Natural killer cell (primary cell): ENCODE measurements around the gene HNRNPD. TPM values are rescaled to one million over a fixed set of nuclear protein-coding genes. Genes with fewer than 3 reads are reported as not detected.
"Not testable (repeated sequence)": the region's sequence is repeated elsewhere in the genome, so short reads cannot be mapped to it uniquely, and the experiment has no call there.

Experiments used
- ATAC-seq, 3 donors: fragments of 150-1000 bp in 2 of 3; fragments of 200-7000 bp in 1 of 3; cut with Tn5 transposase; 1 replicate in 1 of 3; 2 replicates in 2 of 3; pipeline ENCODE4 v1.10.0; 2021; ENCODE audit warnings: mild to moderate bottlenecking in 2 of 3, moderate library complexity in 2 of 3
- DNase-seq, 2 donors: peaks; one replicate each; pipeline versions ENCODE4 v3.0.0 to v3.0.0-alpha.2; 2013 to 2021; ENCODE audit warnings: mixed read lengths in 1 of 2
- H3K27ac ChIP-seq: one replicate; pipeline ENCODE4 v1.5.1; 2013; ENCODE audit warnings: mild to moderate bottlenecking, low read length
- H3K27me3 ChIP-seq: one replicate; pipeline ENCODE4 v1.6.1; 2013; ENCODE audit warnings: low read length; ENCODE audit not compliant: control insufficient read depth, insufficient read depth
- H3K36me3 ChIP-seq: one replicate; pipeline ENCODE4 v1.6.1; 2013; ENCODE audit warnings: low read length; ENCODE audit not compliant: control insufficient read depth, insufficient read depth
- H3K4me1 ChIP-seq: one replicate; pipeline ENCODE4 v1.6.1; 2013; ENCODE audit warnings: low read length; ENCODE audit not compliant: control insufficient read depth, insufficient read depth
- H3K4me3 ChIP-seq: one replicate; pipeline ENCODE4 v1.5.1; 2013; ENCODE audit warnings: low read length
- H3K9me3 ChIP-seq: one replicate; pipeline ENCODE4 v1.6.1; 2013; ENCODE audit warnings: low read length; ENCODE audit not compliant: control insufficient read depth, insufficient read depth
- H3K27ac Mint-ChIP-seq, 2 donors: one replicate each; pipeline ENCODE4 v1.8.0; 2022; ENCODE audit warnings: mild to moderate bottlenecking in 2 of 2, mixed read lengths in 2 of 2, moderate library complexity in 1 of 2
- H3K27me3 Mint-ChIP-seq, 2 donors: one replicate each; pipeline ENCODE4 v1.8.0; 2022; ENCODE audit warnings: low read depth in 2 of 2, mixed read lengths in 2 of 2
- H3K36me3 Mint-ChIP-seq: one replicate; pipeline ENCODE4 v1.8.0; 2022; ENCODE audit warnings: mixed read lengths
- H3K4me1 Mint-ChIP-seq, 2 donors: one replicate each; pipeline ENCODE4 v1.8.0; 2022; ENCODE audit warnings: mixed read lengths in 2 of 2
- H3K4me3 Mint-ChIP-seq: one replicate; pipeline ENCODE4 v1.8.0; 2022; ENCODE audit warnings: mild to moderate bottlenecking, moderate library complexity, mixed read lengths
- H3K9me3 Mint-ChIP-seq, 2 donors: one replicate each; pipeline ENCODE4 v1.8.0; 2022; ENCODE audit warnings: mixed read lengths in 2 of 2
- WGBS: methylation state at CpG from one replicate; pipeline ENCODE4 v1.1.7; 2013; ENCODE audit warnings: missing lambda C conversion rate; ENCODE audit not compliant: insufficient coverage; 5-methylcytosine and 5-hydroxymethylcytosine counted together
- intact Hi-C: fragments of 100-400 bp; cut with micrococcal nuclease; formaldehyde crosslinking; loops from one replicate; pipeline ENCODE4 v1.14.2; 2022
- total RNA-seq, 4 donors: library from RNA; stranded (reverse); fragments of 120-200 nt in 1 of 4; gene quantifications; one replicate each; pipeline versions ENCODE4 v1.2.3 to v1.2.4, GENCODE V29; 2013 to 2022
- TF ChIP-seq, protein P1 (sequence below): fragments of 200-600 bp; IDR thresholded peaks from one replicate; pipeline ENCODE4 v1.8.0; 2022; ENCODE audit warnings: antibody characterized with exemption

Gene HNRNPD
- total RNA-seq, 3 donors from 2014 or later (not counting 1 experiment from before 2014, with no cell fraction given) = 225 to 285 (median 270) TPM

DNA sequence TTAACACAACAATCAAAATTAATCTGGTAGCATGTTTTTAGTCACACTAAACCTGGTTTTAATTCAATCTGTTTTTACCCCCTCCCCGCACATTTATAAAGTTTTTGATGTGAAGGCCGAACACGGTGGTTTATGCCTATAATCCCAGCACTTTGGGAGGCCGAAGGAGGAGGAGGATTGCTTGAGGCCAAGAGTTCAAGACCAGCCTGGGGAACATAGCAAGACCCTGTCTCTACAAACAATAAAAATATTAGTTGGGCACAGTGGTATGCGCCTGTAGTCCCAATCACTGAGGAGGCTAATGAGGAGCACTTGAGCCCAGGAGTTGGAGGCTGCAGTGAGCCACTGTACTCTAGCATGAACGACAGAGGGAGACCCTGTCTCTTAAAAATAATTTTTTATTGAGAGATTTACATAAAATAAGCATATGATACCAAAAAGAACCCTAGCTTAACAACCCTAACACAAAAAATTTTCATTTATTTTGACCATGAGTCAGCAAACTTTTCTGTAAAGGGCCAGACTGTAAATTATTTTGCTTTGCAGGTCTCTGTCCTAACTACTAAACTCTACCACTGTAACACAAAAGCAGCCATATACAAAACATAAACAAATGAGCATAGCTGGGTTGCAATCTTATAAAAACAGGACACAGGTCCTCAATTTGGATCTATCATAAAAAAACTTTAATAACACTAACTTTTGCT, 21.5 kb downstream of the HNRNPD start:
- WGBS = 98% methylated on average over 5 of the region's 6 CpGs
- H3K27me3 Mint-ChIP-seq = no peaks in the 10 kb centered on the region
- Histone ChIP-seq H3K36me3 (peaks cover 71% of the 10 kb centered on the region), H3K4me3 (no peak overlapping the region), H3K4me1 (no peaks in the 10 kb centered on the region), H3K9me3 (no peaks in the 10 kb centered on the region), H3K27me3 (no peaks in the 10 kb centered on the region), H3K27ac (no peak overlapping the region)
- peaks cover 55 to 57% of the 10 kb centered on the region in 2 donors for H3K4me1 Mint-ChIP-seq
- DNase-seq = no peak
- intact Hi-C loops = no loop called here
- peaks cover 21% of the 10 kb centered on the region for H3K36me3 Mint-ChIP-seq
- TF ChIP-seq, protein P1, sequence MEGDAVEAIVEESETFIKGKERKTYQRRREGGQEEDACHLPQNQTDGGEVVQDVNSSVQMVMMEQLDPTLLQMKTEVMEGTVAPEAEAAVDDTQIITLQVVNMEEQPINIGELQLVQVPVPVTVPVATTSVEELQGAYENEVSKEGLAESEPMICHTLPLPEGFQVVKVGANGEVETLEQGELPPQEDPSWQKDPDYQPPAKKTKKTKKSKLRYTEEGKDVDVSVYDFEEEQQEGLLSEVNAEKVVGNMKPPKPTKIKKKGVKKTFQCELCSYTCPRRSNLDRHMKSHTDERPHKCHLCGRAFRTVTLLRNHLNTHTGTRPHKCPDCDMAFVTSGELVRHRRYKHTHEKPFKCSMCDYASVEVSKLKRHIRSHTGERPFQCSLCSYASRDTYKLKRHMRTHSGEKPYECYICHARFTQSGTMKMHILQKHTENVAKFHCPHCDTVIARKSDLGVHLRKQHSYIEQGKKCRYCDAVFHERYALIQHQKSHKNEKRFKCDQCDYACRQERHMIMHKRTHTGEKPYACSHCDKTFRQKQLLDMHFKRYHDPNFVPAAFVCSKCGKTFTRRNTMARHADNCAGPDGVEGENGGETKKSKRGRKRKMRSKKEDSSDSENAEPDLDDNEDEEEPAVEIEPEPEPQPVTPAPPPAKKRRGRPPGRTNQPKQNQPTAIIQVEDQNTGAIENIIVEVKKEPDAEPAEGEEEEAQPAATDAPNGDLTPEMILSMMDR = no peak
- ATAC-seq = no peak
- H3K9me3 Mint-ChIP-seq = no peaks in the 10 kb centered on the region
- no peak overlapping the region for H3K4me3 Mint-ChIP-seq
- H3K27ac Mint-ChIP-seq = peak overlapping the region; percentile 84 to 86

DNA sequence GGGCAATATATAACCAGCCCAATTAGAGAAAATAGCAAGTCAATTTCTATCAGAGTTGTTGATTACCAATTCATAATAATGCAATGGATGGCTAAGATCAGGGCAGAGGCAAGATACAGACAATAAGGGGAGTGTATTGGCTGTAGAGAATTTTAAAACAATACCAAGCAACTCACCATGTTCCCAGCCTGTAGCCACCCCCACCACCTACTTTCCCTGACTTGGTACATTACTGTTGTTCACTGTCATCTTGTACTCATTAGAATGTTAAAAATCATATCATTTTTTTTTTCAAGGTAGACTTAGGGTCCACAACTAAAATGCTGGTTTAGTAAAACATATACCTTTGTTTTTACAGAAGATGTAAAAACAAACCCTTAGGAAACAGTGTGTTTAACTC, 27.7 kb downstream of the HNRNPD start:
- TF ChIP-seq, protein P1 = no peak
- Histone ChIP-seq H3K4me1 (no peaks in the 10 kb centered on the region), H3K36me3 (peaks cover 21% of the 10 kb centered on the region), H3K27ac (no peak overlapping the region), H3K4me3 (no peak overlapping the region), H3K9me3 (no peaks in the 10 kb centered on the region), H3K27me3 (no peaks in the 10 kb centered on the region)
- intact Hi-C loops = no loop called here
- no peaks in the 10 kb centered on the region for H3K36me3 Mint-ChIP-seq
- no peaks in the 10 kb centered on the region for H3K27me3 Mint-ChIP-seq
- peaks cover 18 to 38% of the 10 kb centered on the region in 2 donors for H3K4me1 Mint-ChIP-seq
- ATAC-seq (no peak), DNase-seq (no peak)
- H3K9me3 Mint-ChIP-seq = no peaks in the 10 kb centered on the region
- H3K4me3 Mint-ChIP-seq = no peak overlapping the region
- peak overlapping the region; percentile 59 to 71 for H3K27ac Mint-ChIP-seq

DNA sequence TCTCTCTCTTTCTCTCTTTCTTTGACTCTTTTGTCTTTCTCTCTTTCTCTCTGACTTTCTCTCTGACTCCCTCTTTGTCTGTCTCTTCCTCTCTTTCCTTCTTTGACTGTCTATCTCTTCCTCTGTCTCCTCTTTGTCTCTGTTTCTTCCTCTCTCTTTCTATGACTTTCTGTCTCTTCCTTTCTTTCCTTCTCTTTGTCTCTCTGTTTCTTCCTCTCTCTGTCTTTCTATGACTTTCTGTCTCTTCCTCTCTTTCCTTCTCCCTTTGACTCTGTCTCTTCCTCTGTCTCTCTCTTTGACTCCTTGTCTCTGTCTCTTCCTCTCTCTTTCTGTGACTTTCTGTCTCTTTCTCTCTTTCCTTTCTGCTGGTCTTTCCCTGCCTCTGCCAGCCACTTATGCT, 38.7 kb downstream of the HNRNPD start:
- peaks cover 3% of the 10 kb centered on the region for H3K9me3 ChIP-seq
- TF ChIP-seq, protein P1 = no peak
- peaks cover 4 to 5% of the 10 kb centered on the region in 2 donors for H3K9me3 Mint-ChIP-seq
- intact Hi-C loops = no loop called here
- DNase-seq = no peak
- H3K27me3 Mint-ChIP-seq = peaks cover 0 to 4% of the 10 kb centered on the region in 2 donors
- H3K27ac Mint-ChIP-seq = no peak overlapping the region
- no peaks in the 10 kb centered on the region for H3K4me1 ChIP-seq
- no peak overlapping the region for H3K4me3 Mint-ChIP-seq
- H3K27ac ChIP-seq = no peak overlapping the region
- H3K36me3 Mint-ChIP-seq = no peaks in the 10 kb centered on the region
- no peaks in the 10 kb centered on the region for H3K4me1 Mint-ChIP-seq
- no peak overlapping the region for H3K4me3 ChIP-seq
- H3K36me3 ChIP-seq = no peaks in the 10 kb centered on the region
- no peaks in the 10 kb centered on the region for H3K27me3 ChIP-seq
- no peak for ATAC-seq

DNA sequence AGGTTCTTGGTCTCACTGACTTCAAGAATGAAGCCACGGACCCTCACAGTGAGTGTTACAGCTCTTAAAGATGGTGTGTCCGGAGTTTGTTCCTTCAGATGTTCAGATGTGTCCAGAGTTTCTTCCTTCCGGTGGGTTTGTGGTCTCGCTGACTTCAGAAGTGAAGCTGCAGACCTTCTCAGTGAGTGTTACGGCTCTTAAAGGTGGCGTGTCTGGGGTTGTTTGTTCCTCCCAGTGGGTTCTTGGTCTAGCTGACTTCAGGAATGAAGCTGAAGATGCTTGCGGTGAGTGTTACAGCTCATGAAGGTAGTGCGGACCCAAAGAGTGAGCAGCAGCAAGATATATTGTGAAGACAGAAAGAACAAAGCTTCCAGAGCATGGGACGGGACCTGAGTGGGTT, 40.1 kb downstream of the HNRNPD start:
- H3K27ac ChIP-seq, H3K36me3 ChIP-seq, H3K27me3 Mint-ChIP-seq, ATAC-seq, H3K4me1 Mint-ChIP-seq, H3K4me3 Mint-ChIP-seq, H3K4me3 ChIP-seq, DNase-seq, H3K36me3 Mint-ChIP-seq, H3K27me3 ChIP-seq, intact Hi-C loops, H3K9me3 ChIP-seq, H3K9me3 Mint-ChIP-seq, H3K4me1 ChIP-seq, H3K27ac Mint-ChIP-seq: not testable (repeated sequence)
- WGBS = 94% methylated on average over 9 of the region's 9 CpGs
